GM10266 (cell line): Measurements from ENCODE around the gene DDX39B.

ENCODE experiments used
- DNase-seq: peaks from one replicate; pipeline ENCODE4 v3.0.0; 2012; ENCODE audit errors: extremely low spot score
- TF ChIP-seq, protein P1 (sequence below): IDR thresholded peaks from 2 replicates; pipeline ENCODE4 v1.5.1; 2012; ENCODE audit warnings: mild to moderate bottlenecking, low read depth; ENCODE audit not compliant: control insufficient read depth, insufficient read depth; ENCODE audit errors: missing control alignments

Gene DDX39B

DNA sequence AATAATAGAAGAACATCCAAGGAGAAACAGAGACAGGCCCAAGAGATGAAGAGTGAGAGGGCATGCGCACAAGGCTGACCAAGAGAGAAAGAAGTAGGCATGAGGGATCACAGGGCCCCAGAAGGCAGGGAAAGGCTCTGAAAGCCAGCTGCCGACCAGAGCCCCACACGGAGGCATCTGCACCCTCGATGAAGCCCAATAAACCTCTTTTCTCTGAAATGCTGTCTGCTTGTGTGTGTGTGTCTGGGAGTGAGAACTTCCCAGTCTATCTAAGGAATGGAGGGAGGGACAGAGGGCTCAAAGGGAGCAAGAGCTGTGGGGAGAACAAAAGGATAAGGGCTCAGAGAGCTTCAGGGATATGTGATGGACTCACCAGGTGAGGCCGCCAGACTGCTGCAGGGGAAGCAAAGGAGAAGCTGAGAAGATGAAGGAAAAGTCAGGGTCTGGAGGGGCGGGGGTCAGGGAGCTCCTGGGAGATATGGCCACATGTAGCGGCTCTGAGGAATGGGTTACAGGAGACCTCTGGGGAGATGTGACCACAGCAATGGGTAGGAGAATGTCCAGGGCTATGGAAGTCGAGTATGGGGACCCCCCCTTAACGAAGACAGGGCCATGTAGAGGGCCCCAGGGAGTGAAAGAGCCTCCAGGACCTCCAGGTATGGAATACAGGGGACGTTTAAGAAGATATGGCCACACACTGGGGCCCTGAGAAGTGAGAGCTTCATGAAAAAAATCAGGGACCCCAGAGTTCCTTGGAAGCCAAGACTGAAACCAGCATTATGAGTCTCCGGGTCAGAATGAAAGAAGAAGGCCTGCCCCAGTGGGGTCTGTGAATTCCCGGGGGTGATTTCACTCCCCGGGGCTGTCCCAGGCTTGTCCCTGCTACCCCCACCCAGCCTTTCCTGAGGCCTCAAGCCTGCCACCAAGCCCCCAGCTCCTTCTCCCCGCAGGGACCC is 32.6 kb upstream of the DDX39B start:
- TF ChIP-seq, protein P1, sequence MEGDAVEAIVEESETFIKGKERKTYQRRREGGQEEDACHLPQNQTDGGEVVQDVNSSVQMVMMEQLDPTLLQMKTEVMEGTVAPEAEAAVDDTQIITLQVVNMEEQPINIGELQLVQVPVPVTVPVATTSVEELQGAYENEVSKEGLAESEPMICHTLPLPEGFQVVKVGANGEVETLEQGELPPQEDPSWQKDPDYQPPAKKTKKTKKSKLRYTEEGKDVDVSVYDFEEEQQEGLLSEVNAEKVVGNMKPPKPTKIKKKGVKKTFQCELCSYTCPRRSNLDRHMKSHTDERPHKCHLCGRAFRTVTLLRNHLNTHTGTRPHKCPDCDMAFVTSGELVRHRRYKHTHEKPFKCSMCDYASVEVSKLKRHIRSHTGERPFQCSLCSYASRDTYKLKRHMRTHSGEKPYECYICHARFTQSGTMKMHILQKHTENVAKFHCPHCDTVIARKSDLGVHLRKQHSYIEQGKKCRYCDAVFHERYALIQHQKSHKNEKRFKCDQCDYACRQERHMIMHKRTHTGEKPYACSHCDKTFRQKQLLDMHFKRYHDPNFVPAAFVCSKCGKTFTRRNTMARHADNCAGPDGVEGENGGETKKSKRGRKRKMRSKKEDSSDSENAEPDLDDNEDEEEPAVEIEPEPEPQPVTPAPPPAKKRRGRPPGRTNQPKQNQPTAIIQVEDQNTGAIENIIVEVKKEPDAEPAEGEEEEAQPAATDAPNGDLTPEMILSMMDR = peak; percentile 48
- no peak for DNase-seq

GRCh38 chr6:31573239-31574105 is 31.7 kb upstream of the DDX39B start:
- no peak for DNase-seq
- TF ChIP-seq, protein P1 = no peak

DNA sequence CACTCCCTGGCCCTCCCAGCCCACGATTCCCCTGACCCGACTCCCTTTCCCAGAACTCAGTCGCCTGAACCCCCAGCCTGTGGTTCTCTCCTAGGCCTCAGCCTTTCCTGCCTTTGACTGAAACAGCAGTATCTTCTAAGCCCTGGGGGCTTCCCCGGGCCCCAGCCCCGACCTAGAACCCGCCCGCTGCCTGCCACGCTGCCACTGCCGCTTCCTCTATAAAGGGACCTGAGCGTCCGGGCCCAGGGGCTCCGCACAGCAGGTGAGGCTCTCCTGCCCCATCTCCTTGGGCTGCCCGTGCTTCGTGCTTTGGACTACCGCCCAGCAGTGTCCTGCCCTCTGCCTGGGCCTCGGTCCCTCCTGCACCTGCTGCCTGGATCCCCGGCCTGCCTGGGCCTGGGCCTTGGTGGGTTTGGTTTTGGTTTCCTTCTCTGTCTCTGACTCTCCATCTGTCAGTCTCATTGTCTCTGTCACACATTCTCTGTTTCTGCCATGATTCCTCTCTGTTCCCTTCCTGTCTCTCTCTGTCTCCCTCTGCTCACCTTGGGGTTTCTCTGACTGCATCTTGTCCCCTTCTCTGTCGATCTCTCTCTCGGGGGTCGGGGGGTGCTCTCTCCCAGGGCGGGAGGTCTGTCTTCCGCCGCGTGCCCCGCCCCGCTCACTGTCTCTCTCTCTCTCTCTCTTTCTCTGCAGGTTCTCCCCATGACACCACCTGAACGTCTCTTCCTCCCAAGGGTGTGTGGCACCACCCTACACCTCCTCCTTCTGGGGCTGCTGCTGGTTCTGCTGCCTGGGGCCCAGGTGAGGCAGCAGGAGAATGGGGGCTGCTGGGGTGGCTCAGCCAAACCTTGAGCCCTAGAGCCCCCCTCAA is 30.5 kb upstream of the DDX39B start, which contains the start of gene LTA:
Gene LTA (plus strand): TSS at position 249 of the 871 bp plus-strand sequence. CDS start 454 bp downstream, at position 703.
- no peak for DNase-seq
- TF ChIP-seq, protein P1 = no peak

GRCh38 chr6:31569861-31570536 is 28.2 kb upstream of the DDX39B start:
- TF ChIP-seq, protein P1 = no peak
- DNase-seq = no peak

DNA sequence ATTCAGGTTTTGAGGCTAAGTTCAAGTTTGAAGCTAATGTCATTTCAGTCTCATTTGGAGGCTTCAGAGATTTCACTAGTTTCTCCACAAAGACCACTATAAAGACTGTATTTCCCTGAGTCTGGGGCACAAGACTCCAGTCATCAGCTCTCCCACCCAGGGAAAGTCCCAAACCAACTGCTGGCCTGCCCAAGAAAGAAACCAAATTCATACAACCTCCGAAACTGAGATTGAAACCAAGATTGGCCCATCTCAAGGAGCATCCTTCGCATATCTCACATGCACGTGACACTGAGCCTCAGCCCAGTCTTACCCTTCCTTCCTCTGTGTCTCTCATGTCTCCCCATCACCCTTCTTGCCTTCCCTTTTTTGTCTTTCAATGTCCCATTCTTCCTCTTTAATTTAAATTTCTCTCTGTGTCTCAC is 26.7 kb upstream of the DDX39B start:
- TF ChIP-seq, protein P1 = no peak
- DNase-seq = peak; percentile 67
